HG02870 (cell line): ENCODE data around the gene CLEC18C.
"Not testable (repeated sequence)": the region's sequence is repeated elsewhere in the genome, so short reads cannot be mapped to it uniquely, and the experiment has no call there.

ENCODE experiments used
- ATAC-seq: cut with Tn5 transposase; IDR thresholded peaks from one replicate; pipeline ENCODE4 v1.9.1; 2021; ENCODE audit warnings: mild to moderate bottlenecking, moderate library complexity; ENCODE audit not compliant: unreplicated experiment

Gene CLEC18C

DNA sequence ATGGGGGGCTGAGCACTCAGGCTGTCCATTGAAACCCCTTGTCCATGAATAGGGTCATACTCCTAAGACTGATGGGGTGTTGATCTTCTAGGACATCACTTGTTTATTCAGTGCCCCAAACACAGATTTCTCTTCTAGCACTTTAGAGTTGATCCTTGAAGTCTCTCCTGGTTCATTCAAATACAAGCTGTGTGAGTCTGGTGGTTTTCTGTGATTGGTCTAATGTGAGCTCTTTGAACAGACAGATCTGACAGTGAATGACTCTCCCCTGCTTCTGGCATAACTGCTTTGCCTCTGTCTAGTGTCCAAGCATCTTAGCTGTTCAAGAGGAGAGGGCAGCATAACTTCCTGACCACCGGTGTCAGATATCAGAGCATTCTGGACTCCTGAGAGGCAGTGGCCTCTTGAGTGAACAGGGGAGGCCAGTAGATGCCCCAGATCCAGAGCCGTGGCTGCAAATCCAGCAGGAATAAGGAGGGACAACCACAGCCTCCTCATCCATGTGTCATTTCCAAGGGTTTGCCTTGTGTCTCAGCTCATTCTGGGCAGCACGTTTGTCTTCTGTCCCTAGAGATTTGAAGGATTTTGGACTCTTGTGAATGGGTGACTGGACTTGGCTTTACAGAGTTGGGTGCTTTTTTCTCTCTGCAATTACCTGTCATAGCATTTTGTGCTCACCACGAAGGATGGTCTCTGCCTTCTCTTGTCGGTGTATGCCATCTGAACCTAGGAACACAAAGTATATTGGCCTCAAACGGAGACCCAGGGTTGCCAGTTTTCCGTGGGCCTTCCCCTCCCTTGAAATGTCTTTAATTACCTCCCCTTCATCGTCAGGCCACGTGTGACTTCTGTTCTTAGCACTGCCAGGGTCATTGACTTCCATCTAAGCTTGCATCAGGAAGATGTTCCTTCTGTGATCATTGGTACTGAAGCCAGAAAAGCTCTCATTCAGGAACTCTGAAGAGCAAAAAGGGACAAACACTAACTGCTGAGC is 13.9 kb upstream of the CLEC18C start:
- no peak for ATAC-seq

DNA sequence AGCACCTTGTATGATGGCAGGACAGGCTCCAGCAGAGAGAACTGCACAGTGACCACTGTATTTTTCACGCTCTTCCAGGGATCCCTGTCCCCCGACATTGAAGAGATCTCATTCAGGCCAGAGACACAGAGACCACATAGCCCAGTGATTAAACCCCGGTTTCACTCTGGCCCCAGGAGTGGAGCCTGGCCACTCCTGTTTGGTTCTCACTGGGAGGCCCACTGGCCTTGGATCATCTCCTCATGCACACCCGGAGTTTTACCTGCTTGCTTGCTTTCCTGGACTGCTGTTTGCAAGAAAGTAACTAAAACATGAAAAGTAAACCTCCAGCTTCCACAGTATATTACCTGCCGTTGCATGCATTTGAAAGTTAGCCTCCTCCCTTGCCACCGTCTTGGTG is 13.2 kb upstream of the CLEC18C start:
- ATAC-seq, result no peak

DNA sequence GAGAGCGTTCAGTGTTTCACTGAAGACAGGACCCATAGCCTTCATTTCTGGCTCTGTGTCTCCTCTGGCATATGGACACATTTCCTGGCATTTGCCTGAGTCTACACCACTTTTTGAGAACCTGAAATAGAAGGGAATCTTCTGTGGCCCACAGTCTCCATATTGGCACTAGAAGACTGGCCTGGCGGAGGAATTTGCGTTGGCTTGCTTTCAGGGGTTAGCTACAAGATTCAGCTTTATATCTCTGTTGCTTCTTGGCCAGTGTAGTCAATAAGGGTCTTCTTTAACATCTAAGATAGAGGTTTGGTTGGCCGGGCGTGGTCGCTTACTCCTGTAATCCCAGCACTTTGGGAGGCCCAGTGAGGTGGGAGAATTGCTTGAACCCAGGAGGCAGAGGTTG is 12.8 kb upstream of the CLEC18C start:
- ATAC-seq, result no peak

DNA sequence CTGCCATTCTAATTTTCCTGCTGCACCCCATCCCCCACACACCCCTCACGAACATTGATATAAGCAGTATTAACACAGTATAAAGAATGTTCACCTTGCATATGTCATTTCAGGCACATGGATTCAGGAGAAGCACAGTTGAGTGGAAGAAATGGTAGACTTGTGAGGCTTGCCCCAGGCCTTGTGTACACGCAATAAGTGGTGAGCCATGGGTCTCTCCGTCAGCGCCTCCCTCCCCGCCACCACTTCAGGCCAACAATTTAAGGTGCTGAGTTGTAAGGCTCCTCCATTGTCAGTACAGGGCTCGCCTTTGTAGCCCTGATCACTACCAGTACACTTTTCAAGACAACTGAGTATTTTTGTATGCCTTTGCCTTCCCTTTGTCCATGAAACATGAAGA is 12.2 kb upstream of the CLEC18C start:
- no peak for ATAC-seq

DNA sequence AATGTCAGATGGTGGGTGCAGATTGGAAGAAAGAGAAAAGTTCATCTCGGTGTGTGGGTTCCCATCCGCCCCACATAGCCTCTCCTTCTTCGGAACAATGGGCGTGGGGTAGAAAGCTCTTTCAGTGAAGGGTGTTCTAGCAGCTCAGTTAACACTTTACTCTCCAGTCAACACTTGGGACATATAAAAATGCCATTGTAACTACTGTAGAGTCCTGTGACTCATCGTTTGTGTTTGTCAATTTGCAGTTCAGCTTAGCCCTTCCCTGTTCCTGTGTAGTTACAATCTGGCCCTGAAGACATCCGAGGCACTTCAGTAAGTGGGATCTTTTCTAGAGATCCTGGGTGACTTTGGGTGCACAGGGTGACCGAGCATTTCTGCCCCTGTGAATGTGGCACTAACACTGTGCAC is 11.5 kb upstream of the CLEC18C start:
- ATAC-seq, result no peak

DNA sequence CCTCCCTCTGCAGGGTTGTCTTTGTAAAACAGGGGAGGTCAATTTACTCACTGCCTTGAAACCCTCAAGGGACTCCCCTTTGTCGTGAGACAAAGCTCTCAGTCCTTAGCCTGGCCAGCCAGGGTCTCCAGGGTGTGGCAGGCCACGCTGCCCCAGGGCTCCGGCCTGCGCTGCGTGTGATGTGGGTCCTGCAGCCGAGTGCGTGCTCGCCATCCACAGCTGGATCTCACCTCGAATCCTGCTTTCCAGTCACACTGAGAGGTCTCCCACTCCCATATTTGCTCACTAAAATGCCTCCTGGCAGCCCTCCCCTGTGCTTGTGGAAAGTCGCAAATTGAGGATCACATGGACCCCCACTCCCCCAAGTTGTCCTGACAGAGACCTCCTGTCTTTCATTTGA is 10.0 kb upstream of the CLEC18C start:
- no peak for ATAC-seq

DNA sequence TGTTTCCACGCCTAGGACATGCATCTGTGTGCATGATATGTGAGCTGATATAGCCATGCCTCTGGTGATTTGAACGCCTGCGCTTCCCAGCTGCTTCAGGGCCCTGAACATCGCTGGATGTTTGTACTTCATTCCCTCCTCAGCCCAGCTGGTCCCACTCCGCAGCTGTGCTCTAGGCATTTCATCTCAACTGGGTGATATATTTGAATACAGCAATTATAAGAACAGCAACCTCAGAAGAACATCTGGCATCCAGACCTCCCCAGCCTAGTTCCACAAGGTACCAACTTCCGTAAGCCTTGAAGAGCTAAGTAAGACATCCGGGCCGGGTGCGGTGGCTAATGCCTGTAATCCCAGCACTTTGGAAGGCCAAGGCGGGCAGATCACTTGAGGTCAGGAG is 6.9 kb upstream of the CLEC18C start:
- not testable (repeated sequence) for ATAC-seq

DNA sequence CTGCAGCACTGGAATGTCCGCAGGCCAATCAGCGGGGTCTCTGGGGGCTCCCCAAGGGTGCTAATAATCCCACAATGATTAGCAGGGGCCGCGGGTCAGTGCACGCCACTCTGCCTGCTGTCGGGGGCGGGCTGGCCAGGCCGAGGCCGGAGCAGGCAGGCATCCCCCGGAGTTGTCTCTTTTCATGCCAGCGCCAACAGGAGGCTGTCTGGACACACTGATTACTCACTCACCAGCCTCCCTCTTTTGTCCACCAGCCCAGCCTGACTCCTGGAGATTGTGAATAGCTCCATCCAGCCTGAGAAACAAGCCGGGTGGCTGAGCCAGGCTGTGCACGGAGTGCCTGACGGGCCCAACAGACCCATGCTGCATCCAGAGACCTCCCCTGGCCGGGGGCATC is 329 bp downstream of the CLEC18C start:
- ATAC-seq, result not testable (repeated sequence)

DNA sequence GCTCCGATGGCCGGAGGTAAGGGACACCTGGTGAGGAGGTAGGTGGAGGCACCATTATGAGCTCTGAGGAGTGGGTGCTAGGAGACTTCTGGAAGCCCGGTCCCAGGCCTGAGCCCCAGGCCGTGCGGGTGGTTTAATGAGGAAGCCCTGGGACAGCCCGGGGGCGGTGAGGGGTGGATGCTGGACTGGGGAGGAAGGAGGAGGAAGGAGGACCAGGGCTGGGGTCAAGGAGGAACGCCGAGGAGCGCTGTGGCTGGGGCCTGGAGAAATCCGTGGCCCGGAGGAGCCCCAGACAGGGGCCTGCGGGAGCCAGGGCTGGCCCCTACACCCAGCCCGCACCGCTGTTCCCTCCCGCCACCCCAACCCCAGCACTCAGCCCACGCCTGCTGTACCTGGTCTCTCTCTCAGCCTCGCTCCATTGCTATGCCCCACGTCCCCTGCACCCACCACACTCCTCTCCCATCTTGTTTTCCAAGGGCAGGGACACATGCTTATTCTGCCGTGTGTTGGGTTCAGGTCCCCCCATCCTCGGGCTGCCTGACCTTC is 873 bp downstream of the CLEC18C start:
- ATAC-seq, result not testable (repeated sequence)

DNA sequence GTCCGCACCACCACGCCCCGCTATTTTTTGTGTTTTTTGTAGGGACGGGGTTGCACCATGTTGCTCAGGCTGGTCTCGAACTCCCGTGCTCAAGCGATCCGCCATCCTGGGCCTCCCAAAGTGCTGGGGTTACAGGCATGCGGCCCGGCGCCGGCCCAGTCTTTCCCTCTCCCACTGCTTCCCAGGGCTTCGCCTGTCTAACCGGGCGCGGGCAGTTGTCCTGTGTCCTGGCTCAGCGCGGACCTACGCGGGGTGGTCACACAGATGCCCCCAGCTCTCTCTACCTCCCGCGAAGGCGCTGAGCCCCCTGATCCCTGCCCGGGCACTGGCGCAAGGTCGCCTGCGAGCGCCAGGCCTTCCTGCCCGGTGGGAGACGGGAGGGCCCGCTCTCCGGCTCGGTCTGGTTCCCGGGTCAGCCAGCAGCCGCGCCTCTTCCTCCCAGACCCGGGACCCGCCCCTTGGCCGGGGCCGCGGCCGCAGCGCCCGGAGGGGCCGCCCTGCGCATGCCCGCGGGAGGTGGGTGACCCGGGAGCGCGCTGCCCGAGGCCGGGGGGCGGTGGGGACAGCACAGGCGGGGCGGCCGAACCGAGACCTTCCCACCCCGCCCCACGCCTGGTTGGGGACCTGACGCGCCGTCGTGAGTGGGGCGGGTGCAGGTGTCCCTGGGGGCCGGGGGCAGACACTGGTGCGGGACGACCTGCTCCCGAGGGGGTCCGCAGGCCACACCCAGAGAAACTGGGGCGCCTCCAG is 14.4 kb downstream of the CLEC18C start:
- not testable (repeated sequence) for ATAC-seq

DNA sequence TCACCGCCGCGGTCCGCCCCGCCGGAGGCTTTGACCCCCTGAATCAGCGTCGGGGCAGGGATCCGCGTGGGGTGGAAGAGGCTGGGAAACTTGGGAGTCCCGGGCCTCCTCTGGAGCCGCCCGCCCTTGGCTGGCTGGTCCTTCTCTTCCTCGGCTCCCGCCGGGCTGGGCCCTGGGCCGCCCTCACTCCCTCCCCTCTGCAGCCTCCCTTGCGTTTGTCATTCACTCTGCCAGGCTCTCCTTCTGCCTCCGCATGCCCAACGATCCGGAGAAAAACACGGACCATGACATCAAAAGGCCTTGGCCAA is 15.0 kb downstream of the CLEC18C start:
- ATAC-seq, result not testable (repeated sequence)

DNA sequence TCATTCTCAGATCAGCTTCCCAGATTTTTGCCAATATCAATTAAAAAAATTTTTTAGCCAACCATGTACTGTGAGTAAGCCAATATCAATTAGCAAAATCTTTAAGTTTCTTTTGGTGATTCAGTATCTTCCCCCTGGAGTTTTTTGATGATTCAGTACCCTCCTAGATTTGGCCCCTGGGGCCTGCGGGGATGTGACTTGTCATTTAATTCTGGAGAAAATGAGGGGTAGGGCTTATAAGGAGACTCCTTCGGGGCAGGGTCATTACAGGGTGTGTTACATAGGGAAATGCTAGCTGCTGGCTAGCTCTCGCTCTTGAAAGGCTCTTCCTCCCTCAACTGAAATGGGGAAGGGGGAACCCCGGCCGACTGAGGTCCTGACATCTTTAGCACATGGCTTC is 17.0 kb downstream of the CLEC18C start:
- not testable (repeated sequence) for ATAC-seq

DNA sequence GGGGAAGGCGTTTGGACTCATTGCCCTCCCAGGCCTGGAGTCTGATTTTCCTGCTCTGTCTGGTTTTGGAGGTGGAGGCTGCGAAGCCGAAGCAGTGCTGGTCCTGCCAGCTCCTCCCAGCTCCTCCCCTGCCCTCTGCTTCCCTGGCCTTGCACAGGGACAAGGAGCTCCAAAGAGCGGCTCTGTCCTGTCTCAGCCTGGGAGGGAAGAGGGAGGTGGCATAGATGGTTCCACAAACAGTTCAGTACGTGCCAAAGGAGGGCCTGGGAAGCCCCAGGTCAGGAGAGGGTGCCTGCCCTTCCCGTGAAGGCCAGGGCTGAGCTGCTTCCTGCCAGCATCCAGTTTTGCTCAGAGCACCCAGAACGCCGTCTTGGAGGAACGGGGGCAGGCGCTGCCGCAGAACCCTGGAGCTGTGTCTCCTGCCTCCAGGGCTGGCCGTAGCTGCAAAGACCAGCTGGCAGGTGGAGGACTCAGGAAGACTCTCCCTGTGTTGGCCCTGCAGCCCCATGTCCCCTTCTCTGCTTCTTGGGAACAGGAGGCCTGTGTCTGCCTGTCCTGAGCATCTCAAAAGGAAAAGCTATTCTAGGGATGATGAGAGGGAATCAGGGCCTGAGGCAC is 23.2 kb downstream of the CLEC18C start:
- ATAC-seq, result not testable (repeated sequence)

DNA sequence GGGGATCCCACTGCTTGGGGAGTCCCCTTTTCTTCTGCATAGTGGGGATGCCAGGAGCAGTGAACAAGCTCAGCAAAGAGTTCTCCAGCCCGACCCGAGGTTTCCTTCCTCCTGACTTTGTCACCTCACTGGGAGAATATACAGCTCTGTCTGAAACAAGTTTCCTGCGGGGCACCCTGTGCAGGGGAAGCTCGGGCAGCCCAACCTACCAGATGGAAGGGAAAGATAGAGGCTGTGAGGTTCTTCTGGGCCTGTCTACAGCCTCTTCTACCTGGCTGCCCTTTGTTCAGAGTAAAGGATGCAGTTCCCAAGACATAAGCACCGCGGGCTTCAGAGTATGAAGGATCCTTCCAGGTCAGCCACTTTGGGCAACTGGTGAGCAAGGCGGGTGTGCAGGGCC is 24.0 kb downstream of the CLEC18C start:
- not testable (repeated sequence) for ATAC-seq

DNA sequence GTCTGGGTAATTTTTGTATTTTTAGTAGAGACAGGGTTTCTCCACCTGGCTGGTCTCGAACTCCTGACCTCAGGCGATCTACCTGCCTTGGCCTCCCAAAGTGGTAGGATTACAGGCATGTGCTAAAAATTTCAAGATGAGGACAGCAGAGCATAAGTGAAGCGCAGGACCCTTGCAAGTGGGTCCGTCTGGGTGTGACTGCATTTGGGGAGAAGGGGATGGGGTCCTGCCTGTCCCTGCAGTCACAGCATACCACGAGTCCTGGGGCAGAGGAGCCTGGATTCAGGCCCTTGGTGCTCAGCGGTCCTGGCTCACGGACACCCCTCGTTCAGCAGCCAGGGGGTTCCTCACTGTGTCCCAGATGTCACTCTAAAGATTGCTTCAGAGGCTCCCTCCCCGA is 24.6 kb downstream of the CLEC18C start:
- not testable (repeated sequence) for ATAC-seq

DNA sequence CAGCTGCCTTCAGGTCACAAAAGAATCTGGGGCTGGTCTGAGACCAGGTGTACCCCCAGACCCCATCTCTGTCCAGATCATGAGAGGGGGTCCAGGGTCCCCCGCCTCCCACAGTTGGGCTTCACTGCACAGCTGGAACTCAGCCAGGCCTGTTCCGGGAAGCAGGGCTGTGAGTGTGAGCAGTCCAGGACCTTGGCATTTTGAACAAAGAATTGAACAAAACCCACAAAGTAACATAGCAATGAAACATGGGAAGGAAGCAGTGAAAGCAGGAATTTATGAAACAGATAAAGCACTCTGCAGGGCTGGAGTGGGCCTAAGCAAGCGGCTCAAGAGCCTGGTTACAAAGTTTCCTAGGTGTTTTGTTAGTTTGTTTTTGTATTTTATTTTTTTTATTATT is 25.1 kb downstream of the CLEC18C start:
- ATAC-seq, result not testable (repeated sequence)

DNA sequence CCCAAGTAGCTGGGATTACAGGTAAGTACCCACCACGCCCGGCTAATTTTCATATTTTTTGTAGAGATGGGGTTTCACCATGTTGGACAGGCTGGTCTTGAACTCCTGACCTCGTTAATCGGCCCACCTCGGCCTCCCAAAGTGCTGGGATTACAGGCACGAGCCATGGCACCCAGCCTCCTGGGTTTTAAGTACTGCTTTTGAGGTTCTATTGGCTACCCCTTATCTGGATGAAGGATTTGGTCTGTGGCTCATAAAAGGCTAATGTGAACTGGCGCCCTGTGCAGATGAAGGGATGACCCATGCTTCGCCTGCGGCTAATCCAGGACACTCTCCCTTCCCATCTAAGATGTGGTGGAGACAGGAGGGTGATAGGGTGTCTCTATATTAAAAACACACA is 25.6 kb downstream of the CLEC18C start:
- not testable (repeated sequence) for ATAC-seq

DNA sequence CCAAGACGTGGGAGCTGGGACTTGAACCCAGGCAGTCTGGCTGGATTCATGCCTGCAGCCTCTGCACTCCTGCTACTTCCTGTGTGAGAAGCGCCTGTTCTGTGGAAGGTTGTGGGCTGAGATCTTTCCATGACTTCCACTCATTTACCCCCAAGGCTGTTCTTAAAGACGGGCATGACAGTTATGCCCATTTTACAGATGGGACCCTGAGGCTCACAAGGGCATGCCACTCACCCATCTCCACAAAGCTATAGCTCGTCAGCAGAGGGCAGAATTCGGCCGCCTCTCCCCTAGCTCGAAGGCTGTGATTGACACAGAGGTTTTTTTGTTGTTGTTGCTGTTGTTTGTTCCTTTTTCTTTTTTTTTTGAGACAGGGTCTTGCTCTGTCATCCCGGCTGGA is 26.5 kb downstream of the CLEC18C start:
- not testable (repeated sequence) for ATAC-seq

DNA sequence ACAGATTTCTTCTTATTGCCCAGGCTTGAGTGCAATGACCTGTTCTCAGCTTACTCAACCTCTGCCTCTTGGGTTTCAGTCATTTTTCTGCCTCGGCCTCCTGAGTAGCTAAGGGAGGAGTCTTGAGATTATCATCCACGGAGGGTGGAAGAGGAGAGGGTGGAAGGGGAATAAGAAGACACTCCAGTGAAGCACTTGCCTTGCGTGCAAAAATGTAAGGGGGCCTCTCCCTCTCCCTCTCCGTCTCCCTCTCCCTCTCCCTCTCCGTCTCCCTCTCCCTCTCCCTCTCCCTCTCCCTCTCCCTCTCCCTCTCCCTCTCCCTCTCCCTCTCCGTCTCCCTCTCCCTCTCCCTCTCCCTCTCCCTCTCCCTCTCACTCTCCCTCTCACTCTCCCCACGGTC is 29.9 kb downstream of the CLEC18C start:
- not testable (repeated sequence) for ATAC-seq

DNA sequence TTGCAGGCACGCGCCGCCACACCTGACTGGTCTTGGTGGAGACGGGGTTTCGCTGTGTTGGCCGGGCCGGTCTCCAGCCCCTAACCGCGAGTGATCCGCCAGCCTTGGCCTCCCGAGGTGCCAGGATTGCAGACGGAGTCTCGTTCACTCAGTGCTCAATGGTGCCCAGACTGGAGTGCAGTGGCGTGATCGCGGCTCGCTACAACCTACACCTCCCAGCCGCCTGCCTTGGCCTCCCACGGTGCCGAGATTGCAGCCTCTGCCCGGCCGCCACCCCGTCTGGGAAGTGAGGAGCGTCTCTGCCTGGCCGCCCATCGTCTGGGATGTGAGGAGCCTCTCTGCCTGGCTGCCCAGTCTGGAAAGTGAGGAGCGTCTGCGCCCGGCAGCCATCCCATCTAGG is 30.4 kb downstream of the CLEC18C start:
- ATAC-seq, result not testable (repeated sequence)
